Suppressor macrophage treated with lipopolysaccharide for 1 hour (primary cell): ENCODE measurements around the gene TIAM2.
"Not testable (repeated sequence)": the region's sequence is repeated elsewhere in the genome, so short reads cannot be mapped to it uniquely, and the experiment has no call there.

Source experiments
- DNase-seq, 3 donors: peaks; one replicate each; pipeline ENCODE4 v3.0.0-alpha.2; 2020 to 2022

The TIAM2 gene

GRCh38 chr6:155103816-155104366, 108.8 kb downstream of the TIAM2 start:
- DNase-seq = peak; percentile 44 to 62 (median 59)

GRCh38 chr6:155106456-155107115, 111.5 kb downstream of the TIAM2 start:
- no peak for DNase-seq

- DNase-seq = no peak
Observed at GRCh38 chr6:155107432-155108069, 112.4 kb downstream of the TIAM2 start.

GRCh38 chr6:155108070-155108820, 113.1 kb downstream of the TIAM2 start:
- DNase-seq = no peak

GRCh38 chr6:155110721-155111120, 115.6 kb downstream of the TIAM2 start:
- DNase-seq = no peak

- no peak for DNase-seq
Observed at GRCh38 chr6:155112757-155113156, 117.6 kb downstream of the TIAM2 start.

GRCh38 chr6:155115893-155116570, 120.9 kb downstream of the TIAM2 start:
- DNase-seq = no peak

- no peak for DNase-seq
Observed at GRCh38 chr6:155116571-155116910, 121.4 kb downstream of the TIAM2 start.

- DNase-seq = no peak
Observed at GRCh38 chr6:155117256-155117655, 122.1 kb downstream of the TIAM2 start.

GRCh38 chr6:155117785-155118184, 122.7 kb downstream of the TIAM2 start:
- no peak for DNase-seq

- DNase-seq = not testable (repeated sequence)
Observed at GRCh38 chr6:155119201-155119600, 124.1 kb downstream of the TIAM2 start.

GRCh38 chr6:155120034-155120433, 124.9 kb downstream of the TIAM2 start:
- no peak for DNase-seq

- no peak for DNase-seq
Observed at GRCh38 chr6:155121294-155121693, 126.2 kb downstream of the TIAM2 start.

- peak in 1 of 3 donors; percentile 3 for DNase-seq
Observed at GRCh38 chr6:155121699-155122098, 126.6 kb downstream of the TIAM2 start.

GRCh38 chr6:155122199-155122950, 127.3 kb downstream of the TIAM2 start:
- DNase-seq = no peak

GRCh38 chr6:155123520-155123919, 128.4 kb downstream of the TIAM2 start:
- no peak for DNase-seq

GRCh38 chr6:155125906-155126305, 130.8 kb downstream of the TIAM2 start:
- no peak for DNase-seq

- DNase-seq = no peak
Observed at GRCh38 chr6:155126727-155127439, 131.8 kb downstream of the TIAM2 start.

- no peak for DNase-seq
Observed at GRCh38 chr6:155128977-155129376, 133.9 kb downstream of the TIAM2 start.

GRCh38 chr6:155129744-155130143, 134.6 kb downstream of the TIAM2 start:
- DNase-seq = no peak

GRCh38 chr6:155130161-155130853, 135.2 kb downstream of the TIAM2 start:
- DNase-seq = peak in 1 of 3 donors; percentile 12
